Stimulated activated CD4-positive, alpha-beta T cell treated with anti-CD3 and anti-CD28 coated beads, Interleukin-4, amount 100 ng/mL, for 48 hours (primary cell): ENCODE data around the gene ERBB3.
"Not testable (repeated sequence)": the region's sequence is repeated elsewhere in the genome, so short reads cannot be mapped to it uniquely, and the experiment has no call there.

Experiments used
- DNase-seq, 2 donors: peaks; one replicate each; pipeline ENCODE4 v3.0.0-alpha.2; 2020; ENCODE audit warnings: low read depth in 2 of 2

The ERBB3 gene

DNA sequence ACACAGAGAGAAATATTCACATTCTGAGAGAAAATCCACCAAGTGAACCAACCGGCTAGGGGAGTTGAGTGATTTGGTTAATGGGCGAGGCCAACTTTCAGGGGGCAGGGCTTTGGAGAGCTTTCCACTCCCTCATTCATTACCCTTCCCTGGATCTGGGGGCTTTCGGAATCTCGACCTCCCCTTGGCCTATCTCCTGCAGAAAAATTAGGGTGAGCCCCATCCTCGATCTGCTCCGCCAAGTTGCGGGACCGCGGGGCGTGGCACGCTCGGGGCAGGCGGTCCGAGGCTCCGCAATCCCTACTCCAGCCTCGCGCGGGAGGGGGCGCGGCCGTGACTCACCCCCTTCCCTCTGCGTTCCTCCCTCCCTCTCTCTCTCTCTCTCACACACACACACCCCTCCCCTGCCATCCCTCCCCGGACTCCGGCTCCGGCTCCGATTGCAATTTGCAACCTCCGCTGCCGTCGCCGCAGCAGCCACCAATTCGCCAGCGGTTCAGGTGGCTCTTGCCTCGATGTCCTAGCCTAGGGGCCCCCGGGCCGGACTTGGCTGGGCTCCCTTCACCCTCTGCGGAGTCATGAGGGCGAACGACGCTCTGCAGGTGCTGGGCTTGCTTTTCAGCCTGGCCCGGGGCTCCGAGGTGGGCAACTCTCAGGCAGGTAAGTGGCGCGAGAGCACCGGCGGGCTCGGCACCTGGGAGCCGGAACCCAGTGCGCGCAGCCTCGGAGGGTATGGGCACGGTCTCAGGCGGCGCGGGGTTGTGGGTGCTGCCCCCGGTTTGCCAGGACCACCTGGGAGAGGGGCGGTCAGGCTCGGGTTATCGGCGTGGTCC lies at the start of gene ERBB3:
TSS of gene ERBB3 (plus strand) at position 443 of the 833 bp plus-strand sequence. CDS start at position 579, 136 bp downstream.
- peak; percentile 45 to 72 for DNase-seq

DNA sequence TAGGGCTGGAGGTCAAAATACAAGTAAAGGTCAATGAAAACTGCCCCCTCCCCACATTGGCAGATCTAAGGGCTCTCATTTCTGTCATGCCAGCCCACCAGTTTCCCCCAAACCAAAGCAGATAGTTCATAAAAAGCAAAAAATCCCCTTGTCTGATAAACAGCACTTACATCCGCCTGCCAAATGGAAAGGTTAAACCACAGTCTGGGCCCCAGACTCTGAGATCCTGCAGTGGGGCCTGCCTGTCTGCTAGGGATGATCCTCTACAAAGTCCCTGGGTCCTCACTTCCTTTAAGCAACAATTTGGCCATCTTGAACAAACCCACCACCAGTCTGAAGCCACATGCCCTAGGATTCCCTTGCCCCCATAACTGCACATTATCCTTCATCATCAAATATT lies 48.0 kb upstream of the ERBB3 start:
- no peak for DNase-seq

DNA sequence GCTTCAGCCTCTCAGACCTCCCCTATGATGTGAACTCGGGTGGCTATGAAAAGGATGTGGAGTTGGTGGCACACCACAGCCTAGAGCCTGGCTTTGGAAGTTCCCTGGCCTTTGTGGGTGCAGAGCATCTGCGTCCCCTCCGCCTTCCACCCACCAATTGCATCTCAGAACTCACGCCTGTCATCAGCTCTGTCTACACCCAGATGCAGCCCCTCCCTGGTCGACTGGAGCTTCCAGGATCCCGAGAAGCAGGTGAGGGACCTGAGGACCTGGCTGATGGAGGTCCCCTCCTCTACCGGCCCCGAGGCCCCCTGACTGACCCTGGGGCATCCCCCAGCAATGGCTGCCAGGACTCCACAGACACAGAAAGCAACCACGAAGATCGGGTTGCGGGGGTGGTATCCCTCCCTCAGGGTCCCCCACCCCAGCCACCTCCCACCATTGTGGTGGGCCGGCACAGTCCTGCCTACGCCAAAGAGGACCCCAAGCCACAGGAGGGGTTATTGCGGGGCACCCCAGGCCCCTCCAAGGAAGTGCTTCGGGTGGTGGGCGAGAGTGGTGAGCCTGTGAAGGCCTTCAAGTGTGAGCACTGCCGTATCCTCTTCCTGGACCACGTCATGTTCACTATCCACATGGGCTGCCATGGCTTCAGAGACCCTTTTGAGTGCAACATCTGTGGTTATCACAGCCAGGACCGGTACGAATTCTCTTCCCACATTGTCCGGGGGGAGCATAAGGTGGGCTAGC lies 45.2 kb upstream of the ERBB3 start:
- DNase-seq = no peak

DNA sequence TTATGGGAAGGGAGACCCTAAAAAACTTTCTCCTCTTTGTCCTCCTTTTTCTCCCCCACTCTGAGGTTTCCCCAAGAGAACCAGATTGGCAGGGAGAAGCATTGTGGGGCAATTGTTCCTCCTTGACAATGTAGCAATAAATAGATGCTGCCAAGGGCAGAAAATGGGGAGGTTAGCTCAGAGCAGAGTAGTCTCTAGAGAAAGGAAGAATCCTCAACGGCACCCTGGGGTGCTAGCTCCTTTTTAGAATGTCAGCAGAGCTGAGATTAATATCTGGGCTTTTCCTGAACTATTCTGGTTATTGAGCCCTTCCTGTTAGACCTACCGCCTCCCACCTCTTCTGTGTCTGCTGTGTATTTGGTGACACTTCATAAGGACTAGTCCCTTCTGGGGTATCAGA lies 42.8 kb upstream of the ERBB3 start:
- DNase-seq = no peak

DNA sequence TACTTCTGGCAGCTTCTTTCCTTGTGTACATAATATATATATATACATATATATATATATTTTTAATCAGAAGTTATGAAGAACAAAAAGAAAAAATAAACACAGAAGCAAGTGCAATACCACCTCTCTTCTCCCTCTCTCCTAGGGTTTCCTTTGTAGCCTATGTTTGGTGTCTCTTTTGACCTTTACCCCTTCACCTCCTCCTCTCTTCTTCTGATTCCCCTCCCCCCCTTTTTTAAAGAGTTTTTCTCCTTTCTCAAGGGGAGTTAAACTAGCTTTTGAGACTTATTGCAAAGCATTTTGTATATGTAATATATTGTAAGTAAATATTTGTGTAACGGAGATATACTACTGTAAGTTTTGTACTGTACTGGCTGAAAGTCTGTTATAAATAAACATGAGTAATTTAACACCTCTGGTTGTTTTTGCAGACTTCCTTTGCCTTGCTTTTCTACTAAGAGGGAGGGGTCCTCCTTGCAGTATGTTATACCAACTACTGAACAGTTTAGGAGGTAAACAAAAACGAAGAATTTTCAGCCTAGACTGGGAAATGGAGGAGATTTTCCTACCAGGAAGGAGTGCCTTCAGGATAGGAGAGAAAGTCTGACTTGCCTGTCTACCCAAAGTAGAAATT lies 41.8 kb upstream of the ERBB3 start:
- no peak for DNase-seq

DNA sequence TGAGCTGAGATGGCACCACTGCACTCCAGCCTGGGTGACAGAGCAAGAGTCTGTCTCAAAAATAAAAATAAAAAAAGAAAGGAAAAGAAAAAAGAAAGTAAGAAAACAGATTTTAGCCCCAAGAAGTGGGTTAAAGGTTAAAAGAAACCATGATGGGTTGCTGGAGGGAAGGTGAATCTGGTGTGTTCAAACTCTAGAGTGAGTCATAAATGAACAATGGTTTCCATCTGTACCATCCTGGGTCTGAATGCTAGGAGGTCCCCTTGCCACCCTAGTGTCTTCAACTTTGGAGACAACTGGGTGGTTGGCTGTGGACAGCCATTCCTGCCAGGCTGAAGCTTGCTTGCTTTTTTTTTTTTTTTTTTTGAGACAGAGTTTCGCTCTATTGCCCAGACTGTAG lies 39.8 kb upstream of the ERBB3 start:
- DNase-seq = no peak

DNA sequence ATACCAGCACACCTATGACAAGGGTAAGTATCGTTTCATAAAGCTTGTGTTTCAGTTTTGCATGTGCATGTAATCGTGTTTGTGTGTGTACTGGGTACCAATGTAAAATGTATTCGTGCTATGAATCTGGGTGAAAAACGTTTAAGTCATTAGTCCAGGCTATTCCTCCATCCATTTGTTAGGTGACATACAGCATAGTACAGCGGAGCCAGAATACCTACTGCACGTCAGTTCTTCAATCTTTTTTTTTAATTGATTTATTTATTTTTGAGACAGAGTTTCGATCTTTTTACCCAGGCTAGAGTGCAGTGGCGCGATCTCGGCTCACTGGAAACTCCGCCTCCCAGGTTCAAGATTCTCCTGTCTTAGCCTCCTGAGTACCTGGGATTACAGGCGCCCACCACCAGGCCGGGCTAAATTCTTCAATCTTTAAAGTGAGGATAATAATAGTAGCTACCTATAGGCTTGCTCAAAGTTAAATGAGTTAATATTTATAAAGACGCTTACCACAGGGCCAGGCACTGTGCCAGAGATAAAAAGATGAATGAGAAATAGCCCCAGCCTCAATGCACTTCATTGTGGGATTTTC lies 38.9 kb upstream of the ERBB3 start:
- DNase-seq = no peak

DNA sequence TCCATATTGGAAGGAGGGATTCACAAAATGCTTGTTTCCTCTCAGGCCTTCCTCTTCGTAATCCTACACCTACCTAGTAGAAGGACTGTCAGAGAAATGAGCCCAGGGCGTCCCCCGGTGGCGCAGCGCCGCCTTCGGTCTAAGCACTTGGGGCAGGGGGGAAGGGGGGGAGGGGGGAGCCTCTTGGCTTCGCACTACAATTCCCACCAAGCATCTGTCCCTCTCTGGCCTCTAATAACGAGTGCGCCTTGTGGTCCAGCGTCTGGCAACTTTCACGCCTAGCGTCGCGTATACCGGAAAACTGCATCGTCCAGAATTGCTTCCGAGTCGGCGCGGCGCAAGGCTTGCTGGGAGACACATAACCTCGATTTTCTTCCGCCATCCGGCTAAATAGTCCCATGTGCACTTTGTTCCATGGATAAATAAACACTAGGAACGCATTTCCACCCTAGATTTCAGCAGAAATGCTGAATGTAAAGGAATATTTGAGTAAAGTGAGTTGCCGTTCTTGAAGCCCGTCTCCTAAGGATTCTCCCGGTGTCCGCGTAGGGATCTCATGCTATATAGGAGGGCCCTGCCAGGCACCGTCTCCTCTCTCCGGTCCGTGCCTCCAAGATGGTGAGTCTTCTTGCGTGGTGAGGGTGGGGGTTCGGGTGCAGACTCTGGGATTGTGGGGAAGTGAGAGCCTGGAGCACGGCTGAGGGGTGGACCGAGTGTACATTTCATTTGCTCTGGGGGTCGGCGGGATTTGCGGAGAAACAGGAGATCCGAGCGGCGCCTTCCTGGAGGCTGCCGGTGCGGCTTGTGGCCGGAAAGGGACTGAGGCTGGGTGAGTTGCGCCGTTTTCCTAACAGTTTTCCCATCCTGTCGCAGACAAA lies 38.2 kb upstream of the ERBB3 start, which contains the start of gene RPS26:
TSS of gene RPS26 (plus strand) at position 367 of the 878 bp plus-strand sequence. CDS start at position 616, 249 bp downstream.
- DNase-seq = peak; percentile 80 to 89

DNA sequence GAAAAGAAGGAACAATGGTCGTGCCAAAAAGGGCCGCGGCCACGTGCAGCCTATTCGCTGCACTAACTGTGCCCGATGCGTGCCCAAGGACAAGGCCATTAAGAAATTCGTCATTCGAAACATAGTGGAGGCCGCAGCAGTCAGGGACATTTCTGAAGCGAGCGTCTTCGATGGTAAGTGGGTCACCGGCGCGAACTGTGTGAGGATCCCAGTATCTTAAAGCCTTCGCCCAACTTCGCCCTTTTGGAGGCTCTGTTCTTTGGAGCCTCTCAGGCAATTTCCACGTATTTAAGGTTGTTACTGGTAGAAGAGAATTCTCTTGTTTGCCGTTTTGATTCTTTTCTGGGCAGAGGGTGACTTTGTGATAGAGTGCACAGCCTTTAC lies 37.5 kb upstream of the ERBB3 start:
- not testable (repeated sequence) for DNase-seq

DNA sequence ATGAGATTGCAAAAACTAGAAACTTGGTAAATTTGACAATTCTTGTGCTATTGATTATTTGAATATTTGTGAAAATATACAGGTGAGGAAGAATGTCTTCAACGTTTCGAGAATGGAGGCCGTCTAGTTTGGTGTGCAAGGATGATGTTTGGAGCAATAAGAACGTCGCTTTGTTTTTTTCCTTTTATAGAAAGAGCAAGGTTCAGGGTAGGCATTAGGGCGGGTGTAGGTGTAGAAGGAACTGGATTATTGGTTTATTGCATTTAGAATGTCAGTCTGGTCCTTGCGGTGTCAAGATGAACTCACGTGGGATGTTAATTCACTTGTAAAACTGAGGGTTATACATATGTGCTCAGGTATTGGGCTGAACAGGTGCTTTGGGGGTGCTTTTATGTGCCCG lies 37.1 kb upstream of the ERBB3 start:
- no peak for DNase-seq

DNA sequence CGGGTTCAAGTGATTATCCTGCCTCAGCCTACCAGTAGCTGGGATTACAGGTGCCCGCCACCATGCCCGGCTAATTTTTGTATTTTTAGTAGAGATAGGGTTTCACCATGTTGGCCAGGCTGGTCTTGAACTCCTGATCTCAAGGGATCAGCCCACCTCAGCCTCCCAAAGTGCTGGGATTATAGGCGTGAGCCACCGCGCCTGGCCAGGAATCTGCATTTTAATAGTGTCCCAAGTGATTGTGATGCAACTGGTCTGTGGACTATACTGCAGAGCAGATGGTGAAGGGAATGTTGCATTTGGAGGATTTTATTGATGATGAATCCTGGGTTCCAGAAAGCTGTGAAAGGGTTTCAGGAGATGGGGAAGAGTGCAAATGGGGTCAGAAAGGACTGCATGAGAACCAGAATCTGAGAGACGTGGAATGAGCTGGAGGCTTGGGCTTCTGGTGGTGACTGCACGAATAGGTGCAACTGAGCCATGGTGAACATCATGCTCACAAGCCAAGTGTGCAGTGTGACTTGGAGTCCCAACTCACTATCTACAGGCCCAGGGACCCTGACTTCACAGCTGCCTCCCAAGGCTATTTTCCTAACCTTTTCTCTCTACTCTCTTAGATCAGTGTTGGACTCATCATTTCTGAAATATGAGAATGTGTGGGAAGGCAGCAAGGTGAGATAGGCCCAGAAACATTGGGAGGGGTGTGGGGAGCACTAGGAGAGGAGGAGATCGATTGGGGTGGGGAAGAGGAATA lies 33.8 kb upstream of the ERBB3 start:
- no peak for DNase-seq

DNA sequence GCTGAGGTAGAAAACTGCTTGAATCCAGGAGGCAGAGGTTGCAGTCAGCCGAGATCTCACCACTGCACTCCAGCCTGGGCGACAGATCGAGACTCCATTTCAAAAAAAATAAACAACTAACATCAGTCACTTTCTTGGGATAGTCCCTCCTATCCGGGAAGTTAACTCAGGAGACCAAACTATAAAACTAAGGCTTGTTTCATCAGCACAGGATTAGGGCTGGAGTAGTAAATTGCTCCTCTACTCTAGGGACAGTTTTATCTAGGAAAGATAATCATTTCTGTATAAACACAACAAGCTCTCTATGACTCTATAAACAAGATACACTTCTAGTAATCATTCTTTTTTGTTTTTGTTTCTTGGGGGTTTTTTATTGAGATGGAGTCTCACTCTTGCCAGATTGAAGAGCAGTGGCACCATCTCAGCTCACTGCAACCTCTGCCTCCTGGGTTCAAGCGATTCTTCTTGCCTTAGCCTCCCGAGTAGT lies 26.5 kb upstream of the ERBB3 start:
- DNase-seq = no peak

DNA sequence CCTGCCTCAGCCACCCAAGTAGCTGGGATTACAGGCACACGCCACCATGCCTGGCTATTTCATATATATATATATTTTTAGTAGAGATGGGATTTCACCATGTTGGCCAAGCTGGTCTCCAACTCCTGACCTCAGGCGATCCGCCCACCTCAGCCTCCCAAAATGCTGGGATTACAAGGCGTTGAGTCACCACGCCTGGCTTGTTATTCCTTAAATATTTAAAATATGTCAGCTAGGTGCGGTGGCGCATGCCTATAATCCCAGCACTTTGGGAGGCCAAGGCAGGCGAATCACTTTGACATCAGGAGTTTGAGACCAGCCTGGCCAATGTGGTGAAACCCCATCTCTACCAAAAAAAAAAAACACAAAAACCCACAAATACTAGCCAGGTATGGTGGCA lies 20.0 kb upstream of the ERBB3 start:
- not testable (repeated sequence) for DNase-seq

DNA sequence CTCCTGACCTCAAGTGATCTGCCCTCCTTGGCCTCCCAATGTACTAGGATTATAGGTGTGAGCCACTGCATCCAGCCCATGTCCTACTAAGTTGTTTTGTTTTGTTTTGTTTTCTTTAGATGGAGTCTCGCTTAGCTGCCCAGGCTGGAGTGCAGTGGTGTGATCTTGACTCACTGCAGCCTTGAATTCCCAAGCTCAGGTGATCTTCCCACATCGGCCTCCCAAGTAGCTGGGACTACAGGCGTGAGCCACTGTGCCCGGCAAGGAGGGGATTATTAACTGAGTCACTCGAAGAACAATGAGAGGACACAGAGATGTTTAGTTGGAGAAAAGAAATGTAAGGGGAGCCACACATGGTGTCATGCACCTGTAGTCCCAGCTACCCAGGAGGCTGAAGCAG lies 18.0 kb upstream of the ERBB3 start:
- DNase-seq = no peak

DNA sequence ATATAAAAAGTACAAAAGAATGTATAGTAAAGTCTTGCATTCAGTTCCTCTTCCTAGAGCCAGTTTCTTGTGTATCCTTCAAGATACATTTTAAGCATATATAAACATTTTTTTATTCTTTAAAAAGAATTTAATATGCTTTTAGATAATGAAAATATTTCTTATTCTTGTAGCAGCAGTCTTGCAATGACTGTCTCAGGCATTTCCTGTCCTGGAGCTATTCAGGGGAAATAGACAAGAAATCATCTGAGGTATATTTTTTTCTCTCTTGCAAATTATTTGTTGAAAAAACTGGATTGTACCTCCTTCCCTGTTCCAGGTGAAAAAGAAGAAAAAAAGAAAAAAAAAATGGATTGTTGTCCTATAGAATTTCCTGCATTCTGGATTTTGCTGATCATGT lies 17.0 kb upstream of the ERBB3 start:
- no peak for DNase-seq

DNA sequence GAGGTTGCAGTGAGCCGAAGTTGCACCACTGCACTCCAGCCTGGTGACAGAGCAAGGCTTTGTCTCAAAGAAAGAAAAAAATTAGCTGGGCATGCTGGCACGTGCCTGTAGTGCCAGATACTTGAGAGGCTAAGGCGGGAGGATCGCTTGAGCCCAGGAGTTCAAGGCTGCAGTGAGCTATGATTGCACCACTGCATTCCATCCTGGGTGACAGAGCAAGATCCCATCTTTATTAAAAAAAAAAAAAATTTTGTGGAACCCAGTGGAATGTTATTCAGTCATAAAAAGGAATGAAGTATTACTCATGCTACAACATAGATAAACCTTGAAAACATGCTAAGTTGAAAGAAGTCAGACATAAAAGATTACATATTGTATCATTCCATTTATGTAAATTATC lies 8.3 kb upstream of the ERBB3 start:
- no peak for DNase-seq

DNA sequence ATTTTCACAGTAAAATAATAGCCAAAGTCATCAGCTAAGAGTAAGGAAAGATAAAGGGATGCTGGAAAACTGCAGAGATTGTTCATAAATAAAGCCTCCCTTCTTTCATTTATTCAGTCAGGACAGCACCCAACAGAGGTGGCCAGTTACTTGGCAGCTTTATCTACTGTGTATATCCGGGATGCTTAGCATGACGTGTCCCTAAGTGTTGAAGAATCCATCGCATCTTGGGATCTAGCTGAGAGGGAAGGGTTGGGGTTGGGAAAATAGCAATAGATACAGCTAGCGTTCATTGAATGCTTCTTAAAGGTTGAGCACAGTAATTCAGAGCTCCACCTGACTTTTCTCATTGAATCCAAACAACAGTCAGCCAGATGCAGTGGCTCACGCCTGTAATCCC lies 5.6 kb upstream of the ERBB3 start:
- DNase-seq = no peak

DNA sequence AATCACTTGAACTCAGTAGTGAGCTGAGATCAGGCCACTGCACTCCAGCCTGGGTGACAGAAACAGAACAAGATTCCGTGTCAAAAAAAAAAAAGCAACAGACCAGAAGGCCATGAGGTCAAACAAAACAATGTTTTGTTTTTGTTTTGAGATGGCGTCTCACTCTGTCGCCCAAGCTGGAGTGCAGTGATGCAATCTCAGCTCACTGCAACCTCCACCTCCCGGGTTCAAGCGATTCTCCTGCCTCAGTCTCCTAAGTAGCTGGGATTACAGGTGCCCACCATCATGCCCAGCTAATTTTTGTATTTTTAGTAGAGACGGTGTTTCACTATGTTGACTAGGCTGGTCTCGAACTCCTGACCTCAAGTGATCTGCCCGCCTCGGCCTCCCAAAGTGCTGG lies 2.0 kb upstream of the ERBB3 start:
- not testable (repeated sequence) for DNase-seq

DNA sequence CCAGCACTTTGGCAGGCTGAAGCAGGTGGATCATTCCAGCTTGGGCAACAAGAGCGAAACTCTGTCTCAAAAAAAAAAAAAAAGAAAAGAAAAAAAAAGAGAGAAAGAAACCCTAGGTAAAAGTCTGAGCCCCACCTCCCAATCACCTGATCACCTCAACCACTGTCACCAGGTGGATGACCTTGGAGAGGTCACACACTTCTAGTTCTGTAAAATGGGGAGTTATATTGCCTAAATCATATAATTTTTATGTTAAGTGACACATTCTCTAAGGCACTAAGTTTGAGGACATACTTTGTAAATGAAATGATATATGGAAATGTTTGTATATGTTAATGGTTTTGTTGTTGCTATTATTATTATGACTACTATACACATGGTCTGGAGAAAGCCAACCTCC lies 1.5 kb upstream of the ERBB3 start:
- DNase-seq = no peak
